Measurements from ENCODE around the gene TMEM132C. TPM values are rescaled to one million over a fixed set of nuclear protein-coding genes. Genes with fewer than 3 reads are reported as not detected.

The TMEM132C gene
- total and polyA plus RNA-seq, 2 experiments from 2014 or later, result not detected

- no peaks in the 10 kb centered on the region for H3K27me3 ChIP-seq (ENCODE audit: insufficient read depth)
- no peaks in the 10 kb centered on the region for H3K27me3 Mint-ChIP-seq (ENCODE audit: insufficient read depth, low read depth, poor library complexity)
- no peaks in the 10 kb centered on the region for H3K4me1 ChIP-seq (ENCODE audit: insufficient read depth)
- ATAC-seq, result no peak
- H4K20me1 ChIP-seq (replicated peaks; ENCODE audit: insufficient read depth), result no peaks in the 10 kb centered on the region
- no peaks in the 10 kb centered on the region for H3K36me3 ChIP-seq (ENCODE audit: insufficient read depth)
- no peak overlapping the region for H3K4me3 Mint-ChIP-seq
- H3F3A ChIP-seq (replicated peaks; ENCODE audit: low read depth), result no peaks in the 10 kb centered on the region
- no peak overlapping the region for H2AFZ ChIP-seq
- H3K36me3 Mint-ChIP-seq (ENCODE audit: low read depth), result peaks cover 53% of the 10 kb centered on the region
- H3K27ac ChIP-seq (ENCODE audit: low read depth), result no peak overlapping the region
- H3K9me3 Mint-ChIP-seq, result peaks cover 91% of the 10 kb centered on the region
- no peak for TF ChIP-seq NANOG (IDR thresholded peaks at IDR 0.05; ENCODE audit: borderline replicate concordance)
- no peak for TF ChIP-seq ZNF114 (CRISPR knock-in tag; IDR thresholded peaks at IDR 0.05)
- TF ChIP-seq CTCF (conservative IDR thresholded peaks at IDR 0.05; ENCODE audit: low read depth in 2 of 2), result no peak
- no peak for TF ChIP-seq ZNF331 (CRISPR knock-in tag; IDR thresholded peaks at IDR 0.05; ENCODE audit: low read depth)
- TF ChIP-seq CREB1 (CRISPR knock-in tag; IDR thresholded peaks at IDR 0.05; ENCODE audit: low read depth), result no peak
- no peak for TF ChIP-seq ETS1 (IDR thresholded peaks at IDR 0.05)
- no peak for TF ChIP-seq REST (IDR thresholded peaks at IDR 0.05; ENCODE audit: unreplicated experiment)
- TF ChIP-seq EZH2phosphoT487 (IDR thresholded peaks at IDR 0.05; ENCODE audit: unreplicated experiment), result no peak
- H3K4me1 Mint-ChIP-seq, result no peaks in the 10 kb centered on the region
- no peak overlapping the region for H3K4me2 ChIP-seq
- no peaks in the 10 kb centered on the region for H3K79me2 ChIP-seq (replicated peaks; ENCODE audit: insufficient read depth)
- DNase-seq (ENCODE audit: low spot score), result no peak
- no peak overlapping the region for H3K27ac Mint-ChIP-seq
- H3K9me2 ChIP-seq (ENCODE audit: insufficient read depth), result no peaks in the 10 kb centered on the region
- no peak overlapping the region for H3K4me3 ChIP-seq
Observed at GRCh38 chr12:128245121-128245520, 21.8 kb upstream of the TMEM132C start.

GRCh38 chr12:128245905-128246304, 21.1 kb upstream of the TMEM132C start:
- Histone ChIP-seq H3F3A (replicated peaks; ENCODE audit: low read depth) (no peaks in the 10 kb centered on the region), H3K27ac (ENCODE audit: low read depth) (no peak overlapping the region), H2AFZ (no peak overlapping the region), H3K36me3 (ENCODE audit: insufficient read depth) (no peaks in the 10 kb centered on the region), H3K4me2 (no peak overlapping the region), H3K79me2 (replicated peaks; ENCODE audit: insufficient read depth) (no peaks in the 10 kb centered on the region), H3K4me1 (ENCODE audit: insufficient read depth) (no peaks in the 10 kb centered on the region), H3K4me3 (no peak overlapping the region), H3K27me3 (ENCODE audit: insufficient read depth) (no peaks in the 10 kb centered on the region), H3K9me2 (ENCODE audit: insufficient read depth) (no peaks in the 10 kb centered on the region), H4K20me1 (replicated peaks; ENCODE audit: insufficient read depth) (no peaks in the 10 kb centered on the region)
- no peak for DNase-seq (ENCODE audit: low spot score)
- ATAC-seq, result no peak
- H3K27me3 Mint-ChIP-seq (ENCODE audit: insufficient read depth, low read depth, poor library complexity), result no peaks in the 10 kb centered on the region
- no peaks in the 10 kb centered on the region for H3K4me1 Mint-ChIP-seq
- H3K36me3 Mint-ChIP-seq (ENCODE audit: low read depth), result peaks cover 54% of the 10 kb centered on the region
- no peak overlapping the region for H3K27ac Mint-ChIP-seq
- H3K9me3 Mint-ChIP-seq, result peaks cover 91% of the 10 kb centered on the region
- H3K4me3 Mint-ChIP-seq, result no peak overlapping the region
- TF ChIP-seq EZH2 (IDR thresholded peaks at IDR 0.05; ENCODE audit: low read depth, unreplicated experiment) (no peak), EZH2phosphoT487 (IDR thresholded peaks at IDR 0.05; ENCODE audit: unreplicated experiment) (no peak), ZNF331 (CRISPR knock-in tag; IDR thresholded peaks at IDR 0.05; ENCODE audit: low read depth) (no peak), ZNF114 (CRISPR knock-in tag; IDR thresholded peaks at IDR 0.05) (no peak), NANOG (IDR thresholded peaks at IDR 0.05; ENCODE audit: borderline replicate concordance) (no peak), ETS1 (IDR thresholded peaks at IDR 0.05) (no peak), REST (IDR thresholded peaks at IDR 0.05; ENCODE audit: unreplicated experiment) (no peak), JUNB (IDR thresholded peaks at IDR 0.05; ENCODE audit: unreplicated experiment) (no peak), POLR2AphosphoS5 (IDR thresholded peaks at IDR 0.05; ENCODE audit: low read depth) (no peak)

All from GM23338 (cell line).